GM23338 (cell line): Measurements from ENCODE around the gene PDCD4. TPM values are rescaled to one million over a fixed set of nuclear protein-coding genes. Genes with fewer than 3 reads are reported as not detected.
"Not testable (repeated sequence)": the region's sequence is repeated elsewhere in the genome, so short reads cannot be mapped to it uniquely, and the experiment has no call there.

ENCODE experiments used
- ATAC-seq: fragments of 200-7000 bp; cut with Tn5 transposase; 3 replicates; pipeline ENCODE4 v1.9.1; 2020
- DNase-seq: peaks from one replicate; pipeline ENCODE4 v3.0.0-alpha.2; 2015; ENCODE audit warnings: low spot score
- H2AFZ ChIP-seq: fragments of 200-600 bp; sonication (generic); 2 replicates; pipeline ENCODE4 v1.8.0; 2016; ENCODE audit warnings: antibody characterized with exemption, mild to moderate bottlenecking, moderate library complexity
- H3F3A ChIP-seq: fragments of 200-600 bp; sonication (generic); replicated peaks from 2 replicates; pipeline ENCODE4 v1.8.0; 2017; ENCODE audit warnings: antibody characterized with exemption, mixed run types, low read depth
- H3K27ac ChIP-seq: fragments of 200-600 bp; sonication (generic); 2 replicates; pipeline ENCODE4 v1.6.1; 2016; ENCODE audit warnings: low read depth
- H3K27me3 ChIP-seq: fragments of 200-600 bp; sonication (generic); 2 replicates; pipeline ENCODE4 v1.8.0; 2016; ENCODE audit warnings: mild to moderate bottlenecking, mixed run types, moderate library complexity; ENCODE audit not compliant: insufficient read depth
- H3K36me3 ChIP-seq: fragments of 200-600 bp; sonication (generic); 2 replicates; pipeline ENCODE4 v1.8.0; 2016; ENCODE audit warnings: mild to moderate bottlenecking; ENCODE audit not compliant: insufficient read depth
- H3K4me1 ChIP-seq: fragments of 200-600 bp; sonication (generic); 2 replicates; pipeline ENCODE4 v1.8.0; 2016; ENCODE audit warnings: mild to moderate bottlenecking, moderate library complexity; ENCODE audit not compliant: insufficient read depth
- H3K4me2 ChIP-seq: fragments of 200-600 bp; sonication (generic); 2 replicates; pipeline ENCODE4 v1.7.1; 2017; ENCODE audit warnings: mixed run types
- H3K4me3 ChIP-seq: fragments of 200-600 bp; sonication (generic); 2 replicates; pipeline ENCODE4 v1.6.1; 2016; ENCODE audit warnings: mixed run types
- H3K79me2 ChIP-seq: fragments of 200-600 bp; sonication (generic); replicated peaks from 2 replicates; pipeline ENCODE4 v1.8.0; 2017; ENCODE audit warnings: mild to moderate bottlenecking; ENCODE audit not compliant: insufficient read depth
- H3K9me2 ChIP-seq: fragments of 200-600 bp; sonication (generic); 2 replicates; pipeline ENCODE4 v1.8.0; 2017; ENCODE audit not compliant: insufficient read depth
- H4K20me1 ChIP-seq: fragments of 200-600 bp; sonication (generic); replicated peaks from 2 replicates; pipeline ENCODE4 v1.8.0; 2017; ENCODE audit warnings: mild to moderate bottlenecking; ENCODE audit not compliant: insufficient read depth
- H3K27ac Mint-ChIP-seq: 2 replicates; pipeline ENCODE4 v1.8.0; 2020; ENCODE audit warnings: inconsistent platforms, mild to moderate bottlenecking, moderate library complexity, mixed read lengths
- H3K27me3 Mint-ChIP-seq: 3 replicates; pipeline ENCODE4 v1.8.0; 2022; ENCODE audit warnings: low read depth, mild to moderate bottlenecking, moderate library complexity, mixed read lengths, inconsistent platforms; ENCODE audit not compliant: insufficient read depth, poor library complexity
- H3K36me3 Mint-ChIP-seq: 3 replicates; pipeline ENCODE4 v1.8.0; 2021; ENCODE audit warnings: low read depth, mild to moderate bottlenecking, inconsistent platforms, moderate library complexity, mixed read lengths
- H3K4me1 Mint-ChIP-seq: 3 replicates; pipeline ENCODE4 v1.8.0; 2020; ENCODE audit warnings: mild to moderate bottlenecking, inconsistent platforms, mixed read lengths
- H3K4me3 Mint-ChIP-seq: 3 replicates; pipeline ENCODE4 v1.8.0; 2021; ENCODE audit warnings: moderate library complexity, mild to moderate bottlenecking, inconsistent platforms, mixed read lengths
- H3K9me3 Mint-ChIP-seq: 3 replicates; pipeline ENCODE4 v1.8.0; 2020; ENCODE audit warnings: moderate library complexity, mild to moderate bottlenecking, inconsistent platforms, mixed read lengths
- CREB1 ChIP-seq: fragments of 250-450 bp; sonication (Bioruptor Pico); IDR thresholded peaks from 2 replicates; pipeline ENCODE4 v1.5.0; 2020; ENCODE audit warnings: low read depth, mild to moderate bottlenecking, moderate library complexity
- CTCF ChIP-seq, 2 experiments: fragments of 200-600 bp in 1 of 2; sonication (generic) in 1 of 2; conservative IDR thresholded peaks; 2 replicates each; pipeline versions ENCODE4 v1.5.1 to v1.6.1; 2016 to 2017; ENCODE audit warnings: antibody characterized with exemption in 2 of 2, low read depth in 2 of 2, mild to moderate bottlenecking in 2 of 2, moderate library complexity in 1 of 2
- ETS1 ChIP-seq: IDR thresholded peaks from 2 replicates; pipeline ENCODE4 v1.6.1; 2016; ENCODE audit warnings: antibody characterized with exemption
- EZH2phosphoT487 ChIP-seq: fragments of 200-600 bp; sonication (generic); IDR thresholded peaks from one replicate; pipeline ENCODE4 v1.8.1; 2018; ENCODE audit warnings: antibody characterized with exemption; ENCODE audit not compliant: unreplicated experiment
- JUNB ChIP-seq: IDR thresholded peaks from one replicate; pipeline ENCODE4 v1.6.1; 2016; ENCODE audit warnings: antibody characterized with exemption; ENCODE audit not compliant: unreplicated experiment
- NANOG ChIP-seq: IDR thresholded peaks from 2 replicates; pipeline ENCODE4 v1.6.1; 2016; ENCODE audit warnings: antibody characterized with exemption, borderline replicate concordance
- POLR2AphosphoS5 ChIP-seq: IDR thresholded peaks from 2 replicates; pipeline ENCODE4 v1.6.1; 2016; ENCODE audit warnings: antibody characterized with exemption, low read depth
- REST ChIP-seq: IDR thresholded peaks from one replicate; pipeline ENCODE4 v1.6.1; 2018; ENCODE audit warnings: antibody characterized with exemption; ENCODE audit not compliant: unreplicated experiment
- STAT1 ChIP-seq: IDR thresholded peaks from one replicate; pipeline ENCODE4 v1.6.1; 2016; ENCODE audit warnings: antibody characterized with exemption; ENCODE audit not compliant: unreplicated experiment
- ZNF114 ChIP-seq: fragments of 250-450 bp; sonication (Bioruptor Pico); IDR thresholded peaks from 2 replicates; pipeline ENCODE4 v1.5.0; 2020; ENCODE audit warnings: mild to moderate bottlenecking, moderate library complexity
- ZNF331 ChIP-seq: fragments of 250-450 bp; sonication (Bioruptor Pico); IDR thresholded peaks from 2 replicates; pipeline ENCODE4 v1.5.0; 2020; ENCODE audit warnings: low read depth, mild to moderate bottlenecking, moderate library complexity
- polyA plus RNA-seq: library from polyadenylated mRNA; unstranded; fragments of >200 nt; fragmentation: Nextera tagmentation; extraction: Ambion mirVana; gene quantifications from 2 replicates; pipeline ENCODE4 v1.2.1, GENCODE V29; 2016
- total RNA-seq: library from RNA; depleted of rRNA; stranded (reverse); fragments of >200 nt; shearing (Covaris generic); gene quantifications from 2 replicates; pipeline ENCODE4 v1.2.3, GENCODE V29; 2014

PDCD4 gene
- total and polyA plus RNA-seq, 2 experiments from 2014 or later = 10.1 to 18.0 TPM

DNA sequence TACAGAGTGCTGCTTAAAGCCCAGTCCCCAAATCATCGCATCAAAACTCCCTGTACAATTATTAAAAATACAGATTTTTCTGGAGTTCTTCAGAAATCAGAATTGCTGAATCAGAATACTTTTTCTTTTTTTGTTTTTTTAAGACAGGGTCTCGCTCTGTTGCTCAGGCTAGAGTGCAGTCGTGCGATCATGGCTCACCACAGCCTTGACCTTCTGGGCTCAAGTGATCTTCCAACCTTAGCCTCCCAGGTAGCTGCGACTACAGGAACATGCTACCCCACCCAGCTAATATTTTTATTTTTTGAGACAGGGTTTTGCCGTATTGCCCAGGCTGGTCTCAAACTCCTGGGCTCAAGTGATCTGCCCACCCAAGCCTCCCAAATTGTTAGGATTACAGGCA, 43.3 kb downstream of the PDCD4 start (continued):
- TF ChIP-seq ETS1 = no peak
- no peak for TF ChIP-seq ZNF331 (CRISPR knock-in tag)
- TF ChIP-seq POLR2AphosphoS5 = no peak
- TF ChIP-seq REST = no peak

- H3F3A ChIP-seq, H2AFZ ChIP-seq, H3K4me2 ChIP-seq, H3K4me3 ChIP-seq, H3K27me3 Mint-ChIP-seq, ATAC-seq, DNase-seq, H3K4me3 Mint-ChIP-seq, H3K9me3 Mint-ChIP-seq, H3K27me3 ChIP-seq, H3K9me2 ChIP-seq, H3K36me3 Mint-ChIP-seq, H3K27ac ChIP-seq, H3K36me3 ChIP-seq, H4K20me1 ChIP-seq: not testable (repeated sequence)
- Histone ChIP-seq H3K4me1 (peaks cover 16% of the 10 kb centered on the region), H3K79me2 (peaks cover 12% of the 10 kb centered on the region)
- peak overlapping the region; percentile 65 for H3K27ac Mint-ChIP-seq
- H3K4me1 Mint-ChIP-seq = peaks cover 23% of the 10 kb centered on the region; the same call in 2 of the 3 replicates
Measured at GRCh38 chr10:110915600-110915999, 43.9 kb downstream of the PDCD4 start.

DNA sequence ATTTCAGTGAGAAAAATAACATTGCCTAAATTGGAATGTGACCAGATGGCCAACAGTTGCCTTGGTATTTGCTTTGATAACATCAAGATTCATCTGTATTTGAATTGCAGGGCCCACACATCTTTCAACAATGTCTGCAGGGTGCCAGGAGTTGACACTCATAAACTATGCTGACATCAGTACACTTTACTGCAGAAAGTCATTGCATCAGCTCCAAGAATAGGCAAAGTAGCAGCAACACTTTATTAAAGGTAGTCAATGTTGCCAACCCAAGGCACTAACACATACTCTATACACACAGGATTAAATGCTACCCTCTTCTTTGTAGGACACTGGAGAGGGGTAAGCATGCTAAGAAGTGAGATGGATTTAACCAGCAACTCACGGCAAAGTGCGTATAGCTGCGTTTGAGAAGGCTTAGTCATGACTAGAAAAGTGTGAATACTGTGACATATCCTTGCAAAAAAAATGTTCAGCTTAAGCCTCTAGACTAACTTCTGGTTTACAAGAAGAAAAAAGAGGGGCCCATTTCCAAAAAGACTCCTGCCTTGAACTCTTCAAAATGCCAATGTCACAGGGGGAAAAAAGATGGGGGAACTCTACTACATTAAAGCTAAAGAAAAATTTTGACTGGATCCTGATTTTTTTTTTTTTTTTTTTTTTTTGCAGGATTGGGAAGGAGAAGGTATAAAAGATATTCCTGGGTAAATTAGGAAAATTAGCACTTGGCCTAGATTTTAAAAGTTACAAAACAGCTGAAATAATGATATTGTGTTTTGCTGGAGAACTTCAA, 45.0 kb downstream of the PDCD4 start:
- Histone ChIP-seq H4K20me1 (0 out of 2 replicates have a peak, but pooled peaks cover 4% of the 10 kb centered on the region), H3K4me3 (no peak overlapping the region), H3K4me2 (0 out of 2 replicates have a peak overlapping the region, but pooled peaks have one; percentile 20), H3K79me2 (peaks cover 23% of the 10 kb centered on the region), H3K4me1 (peaks cover 16% of the 10 kb centered on the region), H3K27ac (peak overlapping the region; percentile 45; the same call in 1 of the 2 replicates), H3K9me2 (no peaks in the 10 kb centered on the region), H3K27me3 (no peaks in the 10 kb centered on the region), H2AFZ (no peak overlapping the region), H3K36me3 (no peaks in the 10 kb centered on the region), H3F3A (no peaks in the 10 kb centered on the region)
- H3K9me3 Mint-ChIP-seq = no peaks in the 10 kb centered on the region
- ATAC-seq (no peak), DNase-seq (no peak)
- H3K27ac Mint-ChIP-seq = peak overlapping the region; percentile 88
- peaks cover 9% of the 10 kb centered on the region for H3K27me3 Mint-ChIP-seq
- H3K36me3 Mint-ChIP-seq = 0 out of 3 replicates have a peak, but pooled peaks cover 4% of the 10 kb centered on the region
- peak overlapping the region; percentile 88 for H3K4me3 Mint-ChIP-seq
- peaks cover 23% of the 10 kb centered on the region; the same call in 2 of the 3 replicates for H3K4me1 Mint-ChIP-seq
- TF ChIP-seq CREB1 = no peak
- no peak for TF ChIP-seq STAT1
- no peak for TF ChIP-seq ETS1
- TF ChIP-seq JUNB = no peak
- no peak for TF ChIP-seq POLR2AphosphoS5
- TF ChIP-seq EZH2phosphoT487 = no peak
- no peak for TF ChIP-seq ZNF331 (CRISPR knock-in tag)
- no peak for TF ChIP-seq ZNF114 (CRISPR knock-in tag)
- no peak for TF ChIP-seq CTCF (conservative IDR thresholded peaks at IDR 0.05; ENCODE audit: low read depth in 2 of 2)
- TF ChIP-seq NANOG = no peak
